ENCODE measurements around the gene ELP6.

DNA sequence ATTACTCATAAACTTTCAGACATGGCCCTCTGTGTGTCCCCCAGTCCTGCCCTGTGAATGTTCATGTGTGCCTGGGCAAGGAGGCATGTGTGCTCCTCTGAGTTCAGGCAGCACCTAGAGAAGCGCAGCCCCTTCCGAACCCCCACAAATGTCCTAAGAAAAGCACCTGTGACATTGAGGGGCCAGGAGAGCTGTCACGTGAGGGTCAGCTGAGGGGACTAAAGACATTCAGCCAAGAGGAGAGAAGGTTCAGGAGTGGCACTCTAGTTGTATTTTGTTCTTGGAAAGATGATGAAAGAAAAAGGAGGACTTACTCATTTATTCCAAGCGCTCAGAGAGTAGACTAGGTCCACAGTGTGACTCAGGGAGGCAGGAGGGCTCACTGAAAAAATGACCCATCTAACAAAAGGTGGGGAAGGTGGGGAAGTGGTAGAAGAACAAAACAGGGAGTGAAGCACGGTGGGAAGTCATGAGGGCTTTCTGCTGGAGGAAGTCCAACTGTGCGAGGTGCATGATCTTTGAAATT is 28.1 kb upstream of the ELP6 start:
- TF ChIP-seq CTCF (IDR thresholded peaks at IDR 0.05) = no peak
- TF ChIP-seq POLR2A (IDR thresholded peaks at IDR 0.05) = no peak
